ENCODE measurements around the gene RPS21. TPM values are rescaled to one million over a fixed set of nuclear protein-coding genes. Genes with fewer than 3 reads are reported as not detected.

The RPS21 gene
- 2,912 and 3,555 TPM in 2 replicates for total RNA-seq

DNA sequence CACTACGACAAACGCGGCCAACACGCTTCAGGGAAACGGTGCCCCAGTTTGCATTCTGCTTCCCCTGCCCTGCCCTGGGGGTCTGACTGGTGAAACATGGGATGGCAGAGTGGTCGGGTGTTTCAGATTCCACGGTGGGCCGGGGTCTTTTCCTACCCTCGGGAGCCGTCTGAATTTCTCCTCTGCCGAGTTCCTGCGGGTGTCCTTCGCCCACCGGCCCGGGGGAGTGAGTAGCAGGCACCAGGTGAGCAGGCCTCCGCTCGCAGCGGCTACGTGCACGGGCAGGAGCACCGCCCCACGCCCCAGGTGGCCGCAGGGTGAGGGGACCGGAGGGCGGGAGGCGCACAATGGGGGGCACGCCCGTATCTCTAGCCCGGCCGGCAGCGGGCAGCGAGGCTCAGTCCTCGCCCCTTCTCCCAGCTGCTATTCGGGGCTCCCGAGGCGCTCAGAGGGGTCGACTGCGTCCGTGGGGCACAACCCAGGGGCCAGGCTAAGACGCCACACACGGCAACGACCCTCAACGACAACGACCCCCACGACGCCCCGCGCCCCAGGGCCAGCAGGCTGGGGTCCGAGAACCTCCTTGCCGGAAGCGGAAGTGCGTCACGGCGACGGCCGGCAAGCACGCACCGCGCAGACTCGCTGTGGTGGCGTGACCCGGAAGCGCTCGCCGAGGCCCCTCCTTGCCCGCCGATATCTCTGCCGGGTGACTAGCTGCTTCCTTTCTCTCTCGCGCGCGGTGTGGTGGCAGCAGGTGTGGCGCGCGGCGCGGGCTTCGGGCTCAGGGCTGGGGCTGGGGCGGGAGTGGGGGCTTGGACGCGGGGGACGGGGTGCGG is at the start of gene RPS21:
RPS21 (plus strand) TSS at position 721 of the 836 bp plus-strand sequence. CDS start 236 bp downstream, outside the sequence.
- peaks cover 48% of the 10 kb centered on the region for H3K36me3 Mint-ChIP-seq (ENCODE audit: low read depth)
- CTCF ChIA-PET, result no interaction called here

DNA sequence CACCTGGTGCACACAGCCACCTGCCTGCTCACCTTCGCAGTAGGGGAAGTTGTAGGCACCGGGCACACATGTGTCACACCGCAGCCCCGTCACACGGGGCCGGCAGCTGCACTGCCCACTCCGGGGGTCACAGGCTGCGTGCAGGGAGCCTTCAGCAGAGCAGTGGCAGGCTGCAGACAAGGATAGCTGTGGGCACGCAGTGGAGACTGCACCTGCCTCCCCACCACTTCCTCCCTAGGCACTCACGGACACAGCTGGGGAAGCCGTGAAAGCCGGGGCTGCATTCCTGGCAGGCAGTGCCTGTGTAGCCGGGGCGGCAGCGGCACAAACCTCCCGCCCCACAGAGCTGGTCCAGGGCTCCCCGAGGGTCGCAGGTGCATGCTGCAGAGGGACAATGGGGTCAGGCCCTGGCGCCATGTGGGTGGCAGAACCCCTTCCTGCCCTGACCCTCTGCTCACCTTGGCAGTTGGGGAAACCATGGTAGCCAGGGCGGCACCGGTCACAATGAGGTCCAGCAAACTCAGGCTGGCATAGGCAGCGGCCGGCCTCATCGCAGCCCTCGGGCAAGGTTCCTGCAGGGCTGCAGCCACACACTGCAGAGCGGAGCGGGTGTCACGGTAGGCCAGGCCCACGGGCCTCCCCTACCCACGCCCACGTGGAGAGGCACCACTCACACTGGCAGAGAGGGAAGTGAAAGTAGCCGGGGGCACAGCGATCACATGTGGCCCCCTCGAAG is 49.2 kb upstream of the RPS21 start:
- peak overlapping the region; percentile 92 for H3K27ac Mint-ChIP-seq
- ChIA-PET POLR2A (interaction anchor here (0.6 to 3.5 kb wide), 6 partner anchors 9 to 321 kb away, joined by 3 to 21 read pairs (median 4); partner anchors contain the start of genes ADRM1, LAMA5 and LSM14B), CTCF (interaction anchor here (0.7 kb wide), 1 partner anchor 35 kb away, joined by 3 read pairs; the partner anchor contains the start of gene ADRM1)
- TF ChIP-seq, protein P1, sequence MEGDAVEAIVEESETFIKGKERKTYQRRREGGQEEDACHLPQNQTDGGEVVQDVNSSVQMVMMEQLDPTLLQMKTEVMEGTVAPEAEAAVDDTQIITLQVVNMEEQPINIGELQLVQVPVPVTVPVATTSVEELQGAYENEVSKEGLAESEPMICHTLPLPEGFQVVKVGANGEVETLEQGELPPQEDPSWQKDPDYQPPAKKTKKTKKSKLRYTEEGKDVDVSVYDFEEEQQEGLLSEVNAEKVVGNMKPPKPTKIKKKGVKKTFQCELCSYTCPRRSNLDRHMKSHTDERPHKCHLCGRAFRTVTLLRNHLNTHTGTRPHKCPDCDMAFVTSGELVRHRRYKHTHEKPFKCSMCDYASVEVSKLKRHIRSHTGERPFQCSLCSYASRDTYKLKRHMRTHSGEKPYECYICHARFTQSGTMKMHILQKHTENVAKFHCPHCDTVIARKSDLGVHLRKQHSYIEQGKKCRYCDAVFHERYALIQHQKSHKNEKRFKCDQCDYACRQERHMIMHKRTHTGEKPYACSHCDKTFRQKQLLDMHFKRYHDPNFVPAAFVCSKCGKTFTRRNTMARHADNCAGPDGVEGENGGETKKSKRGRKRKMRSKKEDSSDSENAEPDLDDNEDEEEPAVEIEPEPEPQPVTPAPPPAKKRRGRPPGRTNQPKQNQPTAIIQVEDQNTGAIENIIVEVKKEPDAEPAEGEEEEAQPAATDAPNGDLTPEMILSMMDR (IDR thresholded peaks at IDR 0.05), result no peak
- no peaks in the 10 kb centered on the region for H3K36me3 Mint-ChIP-seq (ENCODE audit: low read depth)
- H3K9me3 Mint-ChIP-seq, result no peaks in the 10 kb centered on the region
- ATAC-seq (ENCODE audit: low read depth) (peak; percentile 72), DNase-seq (peak; percentile 50)
- H3K4me3 Mint-ChIP-seq, result peak overlapping the region; percentile 56
- no peaks in the 10 kb centered on the region for H3K27me3 Mint-ChIP-seq
- H3K4me1 Mint-ChIP-seq, result peaks cover 54% of the 10 kb centered on the region
- intact Hi-C loops (cut with micrococcal nuclease), result loop anchor here (1.0 to 2.0 kb wide), 2 partner anchors 16 to 69 kb away; partner anchors contain the start of gene CABLES2

More for the DNA sequence above, at the start of gene RPS21:
- DNase-seq, result peak; percentile 91
- Mint-ChIP-seq H3K27me3 (no peaks in the 10 kb centered on the region), H3K9me3 (no peaks in the 10 kb centered on the region), H3K4me3 (peak within 1 kb of the TSS; percentile 89), H3K27ac (peak within 1 kb of the TSS; percentile 80), H3K4me1 (peaks cover 48% of the 10 kb centered on the region)
- TF ChIP-seq, protein P1 (IDR thresholded peaks at IDR 0.05), result no peak
- intact Hi-C loops (cut with micrococcal nuclease), result loop anchor here (1.0 to 10.0 kb wide), 7 partner anchors 21 to 548 kb away; partner anchors contain the start of genes ADRM1, CABLES2, GID8 and MRGBP
- peak; percentile 87 for ATAC-seq (ENCODE audit: low read depth)
- POLR2A ChIA-PET, result interaction anchor here (0.6 to 2.1 kb wide), 21 partner anchors 11 to 1081 kb away, joined by 3 to 21 read pairs (median 4); partner anchors contain the start of genes ADRM1, LAMA5, LSM14B and SLCO4A1

DNA sequence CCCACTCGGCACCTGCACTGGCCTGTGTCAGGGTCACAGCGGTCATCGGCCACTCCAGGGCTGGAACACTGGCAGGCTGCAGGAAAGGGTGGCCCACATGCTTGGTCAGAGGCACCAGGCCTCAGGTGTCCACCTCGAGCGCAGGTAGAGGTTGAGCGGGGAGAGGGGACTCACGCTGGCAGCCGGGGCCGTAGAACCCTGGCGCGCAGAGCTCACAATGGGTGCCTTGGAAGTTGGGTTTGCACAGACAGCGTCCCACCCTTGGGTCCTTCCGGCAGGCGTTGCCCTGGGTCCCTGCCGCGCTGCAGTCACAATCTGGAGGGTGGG is 48.6 kb upstream of the RPS21 start:
- H3K4me3 Mint-ChIP-seq, result peak overlapping the region; percentile 56
- ATAC-seq (ENCODE audit: low read depth), result no peak
- no peaks in the 10 kb centered on the region for H3K36me3 Mint-ChIP-seq (ENCODE audit: low read depth)
- DNase-seq, result no peak
- ChIA-PET CTCF (no interaction called here), POLR2A (interaction anchor here (0.6 to 3.5 kb wide), 5 partner anchors 30 to 615 kb away, joined by 3 to 21 read pairs (median 5); partner anchors contain the start of genes ADRM1, LAMA5 and LSM14B)
- TF ChIP-seq, protein P1 (IDR thresholded peaks at IDR 0.05), result no peak
- intact Hi-C loops (cut with micrococcal nuclease), result loop anchor here (2.0 kb wide), 1 partner anchor 69 kb away; the partner anchor contains the start of gene CABLES2
- H3K9me3 Mint-ChIP-seq, result no peaks in the 10 kb centered on the region
- H3K27me3 Mint-ChIP-seq, result no peaks in the 10 kb centered on the region
- peaks cover 54% of the 10 kb centered on the region for H3K4me1 Mint-ChIP-seq
- peak overlapping the region; percentile 92 for H3K27ac Mint-ChIP-seq

DNA sequence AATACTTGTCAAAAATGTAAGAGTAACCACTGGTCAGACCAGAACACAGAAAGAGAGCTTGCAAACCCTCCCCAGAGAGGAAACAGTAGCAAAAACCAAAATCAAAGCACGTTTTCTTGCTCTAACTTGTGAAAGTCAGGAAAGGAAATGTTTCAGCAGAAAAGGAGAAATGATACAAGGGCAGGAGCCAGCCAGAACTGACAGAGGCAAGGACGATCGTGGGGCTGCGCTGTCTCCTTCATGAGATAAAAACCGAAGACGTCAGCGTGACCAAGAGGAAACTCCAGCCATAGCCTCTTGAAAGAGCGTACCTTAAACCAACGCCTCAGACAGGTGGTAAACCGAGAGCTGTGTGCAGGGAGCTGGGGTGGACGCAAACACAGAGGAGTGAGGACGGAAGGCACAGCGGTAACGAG is 47.2 kb upstream of the RPS21 start:
- peak overlapping the region; percentile 92 for H3K27ac Mint-ChIP-seq

More for the DNA sequence above, 47.2 kb upstream of the RPS21 start:
- Mint-ChIP-seq H3K36me3 (ENCODE audit: low read depth) (no peaks in the 10 kb centered on the region), H3K9me3 (no peaks in the 10 kb centered on the region), H3K4me3 (peak overlapping the region; percentile 86), H3K4me1 (peaks cover 55% of the 10 kb centered on the region), H3K27me3 (no peaks in the 10 kb centered on the region)
- TF ChIP-seq, protein P1 (IDR thresholded peaks at IDR 0.05), result no peak
- CTCF ChIA-PET, result interaction anchor here (0.7 to 1.7 kb wide), 3 partner anchors 37 to 284 kb away, joined by 3 to 9 read pairs (median 9); partner anchors contain the start of gene ADRM1
- POLR2A ChIA-PET, result interaction anchor here (0.6 to 3.5 kb wide), 13 partner anchors 22 to 311 kb away, joined by 3 to 21 read pairs (median 4); partner anchors contain the start of genes ADRM1, LAMA5 and RPS21
- ATAC-seq (ENCODE audit: low read depth), result peak; percentile 67
- intact Hi-C loops (cut with micrococcal nuclease), result loop anchor here (1.0 to 2.0 kb wide), 4 partner anchors 28 to 67 kb away; partner anchors contain the start of genes ADRM1, CABLES2 and LAMA5
- DNase-seq, result peak; percentile 43
